Vagina (tissue), 2 donors: Measurements from ENCODE around the gene KMT2C.

Experiments
- CTCF ChIP-seq, 3 experiments: fragments of 450-650 bp in 2 of 3; fragments of 200-600 bp in 1 of 3; sonication (generic) in 1 of 3; IDR thresholded peaks; one replicate each; pipeline ENCODE4 v1.5.1; 2017 to 2019; ENCODE audit warnings: antibody characterized with exemption in 3 of 3, mild to moderate bottlenecking in 2 of 3, moderate library complexity in 2 of 3
- POLR2A ChIP-seq, 2 donors: fragments of 450-650 bp; IDR thresholded peaks; one replicate each; pipeline ENCODE4 v1.6.1; 2017; ENCODE audit warnings: antibody characterized with exemption in 2 of 2, mild to moderate bottlenecking in 2 of 2, moderate library complexity in 2 of 2
- POLR2AphosphoS5 ChIP-seq, 2 donors: sonication (generic); formaldehyde crosslinking; IDR thresholded peaks; one replicate each; pipeline ENCODE4 v1.9.0; 2017; ENCODE audit warnings: antibody characterized with exemption in 2 of 2, mild to moderate bottlenecking in 2 of 2, low read depth in 1 of 2; ENCODE audit not compliant: insufficient read depth in 1 of 2

GRCh38 chr7:152411389-152411788 lies 24.4 kb downstream of the KMT2C start:
- TF ChIP-seq CTCF (IDR thresholded peaks at IDR 0.05): no peak
- TF ChIP-seq POLR2A (IDR thresholded peaks at IDR 0.05): no peak
- TF ChIP-seq POLR2AphosphoS5 (IDR thresholded peaks at IDR 0.05; ENCODE audit: insufficient read depth in 1 of 2, low read depth in 1 of 2): no peak
